Hepatocyte (in vitro differentiated cells): Measurements from ENCODE around the gene STK33.

Experiments used
- EZH2phosphoT487 ChIP-seq: fragments of 200-600 bp; sonication (generic); IDR thresholded peaks from one replicate; pipeline ENCODE4 v1.6.1; 2018; ENCODE audit warnings: antibody characterized with exemption, mild to moderate bottlenecking, low read depth, moderate library complexity; ENCODE audit not compliant: unreplicated experiment, severe bottlenecking
- TF ChIP-seq, protein P1 (sequence below): fragments of 200-600 bp; sonication (generic); IDR thresholded peaks from 2 replicates; pipeline ENCODE4 v1.5.1; 2016; ENCODE audit warnings: antibody characterized with exemption, mild to moderate bottlenecking; ENCODE audit not compliant: poor library complexity

DNA sequence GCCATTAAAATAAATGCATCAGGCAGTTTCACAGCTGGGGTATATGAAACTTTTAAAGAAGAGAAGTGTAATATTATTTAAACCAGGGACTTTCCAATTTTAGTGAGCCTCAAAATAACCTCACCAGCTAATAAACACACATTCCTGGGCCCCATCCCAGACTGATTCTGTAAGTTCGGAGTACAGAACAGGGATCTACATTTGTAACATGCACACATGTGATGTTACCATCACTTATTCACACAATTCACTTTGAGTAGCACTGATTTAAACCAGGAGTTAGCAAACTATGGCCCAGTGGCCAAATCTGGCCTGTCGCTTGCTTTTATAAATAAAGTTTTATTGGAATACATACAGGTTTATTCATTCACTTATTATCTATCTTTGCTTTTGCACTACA is 62.0 kb downstream of the STK33 start:
- TF ChIP-seq, protein P1, sequence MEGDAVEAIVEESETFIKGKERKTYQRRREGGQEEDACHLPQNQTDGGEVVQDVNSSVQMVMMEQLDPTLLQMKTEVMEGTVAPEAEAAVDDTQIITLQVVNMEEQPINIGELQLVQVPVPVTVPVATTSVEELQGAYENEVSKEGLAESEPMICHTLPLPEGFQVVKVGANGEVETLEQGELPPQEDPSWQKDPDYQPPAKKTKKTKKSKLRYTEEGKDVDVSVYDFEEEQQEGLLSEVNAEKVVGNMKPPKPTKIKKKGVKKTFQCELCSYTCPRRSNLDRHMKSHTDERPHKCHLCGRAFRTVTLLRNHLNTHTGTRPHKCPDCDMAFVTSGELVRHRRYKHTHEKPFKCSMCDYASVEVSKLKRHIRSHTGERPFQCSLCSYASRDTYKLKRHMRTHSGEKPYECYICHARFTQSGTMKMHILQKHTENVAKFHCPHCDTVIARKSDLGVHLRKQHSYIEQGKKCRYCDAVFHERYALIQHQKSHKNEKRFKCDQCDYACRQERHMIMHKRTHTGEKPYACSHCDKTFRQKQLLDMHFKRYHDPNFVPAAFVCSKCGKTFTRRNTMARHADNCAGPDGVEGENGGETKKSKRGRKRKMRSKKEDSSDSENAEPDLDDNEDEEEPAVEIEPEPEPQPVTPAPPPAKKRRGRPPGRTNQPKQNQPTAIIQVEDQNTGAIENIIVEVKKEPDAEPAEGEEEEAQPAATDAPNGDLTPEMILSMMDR, result no peak
- no peak for TF ChIP-seq EZH2phosphoT487
